ENCODE data around the gene FAM76A. TPM values are rescaled to one million over a fixed set of nuclear protein-coding genes. Genes with fewer than 3 reads are reported as not detected.

The FAM76A gene
- total RNA-seq, 2 donors from 2014 or later: 13.0 to 14.7 TPM

GRCh38 chr1:27811741-27812500 is 86.2 kb downstream of the FAM76A start:
- no peaks in the 10 kb centered on the region for H3K9me3 Mint-ChIP-seq
- peaks cover 25% of the 10 kb centered on the region for H3K36me3 Mint-ChIP-seq (ENCODE audit: low read depth)
- Histone ChIP-seq H3K4me3 (ENCODE audit: low read length) (no peak overlapping the region), H3K27ac (ENCODE audit: low read depth, low read length) (no peak overlapping the region), H3K9ac (ENCODE audit: extremely low read depth, low read length, poor library complexity, severe bottlenecking) (no peak overlapping the region), H3K9me3 (ENCODE audit: control insufficient read depth, low read length) (no peaks in the 10 kb centered on the region), H3K36me3 (ENCODE audit: control insufficient read depth, insufficient read depth, low read length) (peaks cover 52% of the 10 kb centered on the region), H3K4me1 (ENCODE audit: control insufficient read depth, insufficient read depth, low read length) (no peaks in the 10 kb centered on the region), H3K27me3 (ENCODE audit: control insufficient read depth, insufficient read depth, low read length, poor library complexity, severe bottlenecking) (no peaks in the 10 kb centered on the region)
- DNase-seq: no peak
- no peak overlapping the region for H3K4me3 Mint-ChIP-seq
- TF ChIP-seq CTCF (conservative IDR thresholded peaks at IDR 0.05): no peak
- H3K27ac Mint-ChIP-seq: peak overlapping the region; percentile 22
- 93 to 100% methylated on average over 4 to 6 of the region's 6 CpGs for WGBS, 2 experiments (ENCODE audit: insufficient coverage in 1 of 2, insufficient read length in 1 of 2)
- H3K4me1 Mint-ChIP-seq: peaks cover 3% of the 10 kb centered on the region
- H3K27me3 Mint-ChIP-seq (ENCODE audit: insufficient read depth): no peaks in the 10 kb centered on the region

Other genes with a start within 250 kb of the FAM76A start
- gene WASF2, start 235.8 kb upstream of the FAM76A start, total RNA-seq: 10 to 100 TPM; 90.0 to 98.8 TPM
- gene AHDC1, start 121.8 kb upstream of the FAM76A start, total RNA-seq: 10 to 100 TPM; 39.3 to 41.2 TPM
- gene FGR, start 90.8 kb upstream of the FAM76A start, total RNA-seq: not detected
- 1 to 10 TPM in 1 of 2 donors, under 1 TPM in 1; 0.71 to 1.1 TPM for gene IFI6, start 53.8 kb upstream of the FAM76A start, total RNA-seq
- gene STX12, start 47.3 kb downstream of the FAM76A start, total RNA-seq: 10 to 100 TPM; 19.5 to 23.3 TPM
- gene PPP1R8, start 104.8 kb downstream of the FAM76A start, total RNA-seq: 10 to 100 TPM; 45.0 to 48.1 TPM
- gene THEMIS2, start 146.6 kb downstream of the FAM76A start, total RNA-seq: 1 to 10 TPM; 8.5 to 8.8 TPM
- gene RPA2, start 188.6 kb downstream of the FAM76A start, total RNA-seq: 10 to 100 TPM; 43.5 to 60.0 TPM
- gene SMPDL3B, start 209.0 kb downstream of the FAM76A start, total RNA-seq: 10 to 100 TPM; 10.1 to 11.8 TPM
- 10 to 100 TPM; 17.5 to 17.7 TPM for gene XKR8, start 234.0 kb downstream of the FAM76A start, total RNA-seq